ENCODE measurements around the gene EHD4.

EHD4 gene

DNA sequence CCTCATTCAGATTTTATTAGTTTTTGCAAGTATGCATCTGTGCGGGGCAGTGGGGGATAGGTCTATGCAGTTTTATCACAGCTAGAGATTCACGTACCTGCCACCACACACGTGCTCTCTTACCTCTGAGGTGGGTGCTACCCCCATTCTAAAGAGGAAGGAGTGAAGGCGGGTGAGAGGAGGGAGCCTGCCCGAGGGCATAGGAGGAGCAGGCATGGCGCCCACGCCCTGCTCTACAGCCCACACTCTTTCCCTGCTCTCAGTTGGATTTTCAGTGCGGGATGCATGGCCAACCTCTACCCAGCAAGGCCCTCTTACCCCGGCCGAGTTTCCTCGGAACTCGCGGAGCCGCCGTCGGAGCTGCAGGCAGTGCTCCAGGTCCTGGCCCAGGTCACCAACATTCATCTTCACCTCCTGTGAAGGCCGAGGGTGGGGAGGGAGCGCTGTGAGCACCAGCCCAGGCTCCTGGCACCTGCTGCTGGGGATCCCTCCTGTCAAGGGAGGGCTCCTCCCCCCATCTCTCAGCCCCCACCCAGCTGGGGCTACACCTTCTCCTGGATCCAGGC, 106.8 kb downstream of the EHD4 start:
- DNase-seq (ENCODE audit: low read depth in 2 of 3, low spot score in 2 of 3), result no peak

DNA sequence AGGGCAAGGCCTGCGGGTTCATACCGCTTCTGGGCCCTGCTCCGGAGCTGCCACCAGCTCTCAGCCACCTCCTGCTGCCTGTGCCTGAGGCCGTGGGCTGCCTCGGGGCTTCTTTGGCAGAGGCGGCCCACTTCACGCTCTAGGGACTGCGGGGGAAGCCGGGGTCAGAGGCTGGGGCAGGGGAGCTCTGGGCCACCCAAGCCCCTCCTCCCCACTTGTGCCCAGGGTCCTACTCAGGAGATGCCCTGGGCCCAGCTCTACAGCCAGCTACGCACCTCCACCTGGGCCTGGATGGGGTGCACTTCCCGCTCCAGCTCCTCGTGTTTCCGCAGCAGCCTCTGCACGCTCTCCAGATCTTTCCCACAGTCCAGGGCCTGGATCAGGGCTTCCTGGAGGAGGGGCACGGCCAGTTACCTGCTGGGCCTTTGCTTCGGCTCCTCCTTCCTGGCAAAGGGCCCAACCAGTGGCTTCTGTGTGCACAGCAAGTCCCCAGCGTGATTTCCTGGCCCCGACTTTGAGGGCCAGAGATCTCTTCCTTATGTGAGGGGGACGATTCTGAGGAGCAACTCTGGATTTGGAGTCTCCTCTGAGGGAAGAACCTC, 109.7 kb downstream of the EHD4 start:
- DNase-seq (ENCODE audit: low read depth in 2 of 3, low spot score in 2 of 3), result no peak

DNA sequence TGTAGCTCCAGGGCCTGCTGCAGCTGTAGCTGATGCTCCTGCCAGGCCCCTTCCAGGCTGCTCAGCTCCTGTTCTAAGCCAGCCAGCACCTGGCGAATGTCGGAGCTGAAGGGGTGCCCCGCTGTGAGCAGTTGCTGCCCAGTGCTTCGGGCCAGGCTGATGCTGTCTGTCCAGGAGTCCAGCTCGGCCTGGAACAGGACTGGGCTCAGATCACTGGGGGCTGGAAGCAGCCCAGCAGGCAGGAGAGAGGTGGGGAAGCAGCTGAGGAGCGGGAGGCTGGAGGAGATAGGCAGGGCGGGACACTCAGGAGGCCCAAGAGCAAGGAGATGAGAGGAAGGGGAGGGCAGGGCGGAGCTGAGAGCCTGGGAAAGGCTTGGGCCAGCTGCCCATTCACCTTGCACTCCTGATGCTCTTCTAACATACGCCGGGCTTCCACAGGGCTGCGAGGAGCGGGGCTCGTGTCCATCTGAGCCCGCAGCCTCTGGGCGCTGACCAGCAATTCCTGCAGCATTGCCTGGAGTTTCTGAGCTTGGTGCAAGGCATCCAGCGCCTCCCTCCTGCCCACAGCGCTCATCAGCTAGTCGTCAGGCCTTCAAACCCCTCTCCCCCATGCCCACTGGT, 110.5 kb downstream of the EHD4 start:
- DNase-seq (ENCODE audit: low read depth in 2 of 3, low spot score in 2 of 3), result no peak

DNA sequence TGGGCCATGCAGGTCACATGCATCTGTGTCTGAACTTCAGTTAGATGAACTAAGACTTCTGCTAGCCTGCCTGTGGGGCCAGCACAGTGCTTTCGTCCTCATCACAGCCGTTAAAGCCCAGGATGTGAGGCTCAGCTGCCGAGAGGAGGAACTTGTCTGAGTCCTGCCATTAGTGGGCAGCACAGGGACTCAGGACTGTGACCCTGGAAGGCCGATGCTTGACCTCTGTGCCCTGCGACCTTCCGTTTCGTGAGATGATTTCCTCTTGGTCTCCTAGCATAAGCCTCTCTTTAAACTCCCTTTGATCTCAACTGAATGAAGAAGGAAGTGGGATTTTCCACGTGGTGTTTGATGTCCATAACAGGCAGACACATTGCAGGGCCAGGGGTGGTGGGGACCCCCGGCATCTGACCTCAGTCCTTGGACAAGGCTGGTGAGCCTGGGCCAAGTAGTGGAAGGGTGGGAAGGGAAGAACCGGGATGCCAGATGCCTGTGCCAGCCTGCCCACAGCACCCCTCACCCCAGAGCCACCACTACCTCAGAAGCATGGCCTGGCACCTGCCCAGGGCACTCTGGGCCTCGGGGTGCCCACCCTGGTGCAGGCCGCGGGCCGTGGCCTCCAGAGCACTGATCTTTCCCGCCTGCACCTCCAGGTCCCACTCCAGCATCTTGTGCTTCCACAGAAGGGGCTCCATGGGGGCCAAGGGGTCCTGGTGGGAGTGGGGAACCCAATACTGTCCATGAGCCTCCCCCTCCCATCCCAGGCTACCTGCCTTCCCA, 112.1 kb downstream of the EHD4 start:
- no peak for DNase-seq (ENCODE audit: low read depth in 2 of 3, low spot score in 2 of 3)

DNA sequence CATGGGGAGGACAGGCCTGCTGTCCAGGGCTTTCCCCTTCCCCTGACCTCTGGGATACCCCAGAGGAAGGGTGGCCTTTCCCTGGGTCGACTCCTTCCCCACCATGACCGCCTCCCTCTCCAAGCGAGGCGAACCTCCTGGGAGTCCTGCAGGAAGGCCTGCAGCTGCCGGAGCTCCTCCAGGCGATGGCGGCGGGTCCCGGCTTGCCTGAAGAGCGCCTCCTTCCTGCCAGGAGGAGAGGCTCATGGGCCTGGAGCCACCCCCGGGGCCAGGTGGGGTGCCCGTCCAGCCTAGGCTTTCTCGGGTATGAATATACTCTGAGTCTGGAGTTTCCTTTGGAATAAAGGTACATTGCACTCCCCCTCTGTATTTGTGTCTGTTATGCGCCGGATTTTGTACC, 113.6 kb downstream of the EHD4 start:
- no peak for DNase-seq (ENCODE audit: low read depth in 2 of 3, low spot score in 2 of 3)

DNA sequence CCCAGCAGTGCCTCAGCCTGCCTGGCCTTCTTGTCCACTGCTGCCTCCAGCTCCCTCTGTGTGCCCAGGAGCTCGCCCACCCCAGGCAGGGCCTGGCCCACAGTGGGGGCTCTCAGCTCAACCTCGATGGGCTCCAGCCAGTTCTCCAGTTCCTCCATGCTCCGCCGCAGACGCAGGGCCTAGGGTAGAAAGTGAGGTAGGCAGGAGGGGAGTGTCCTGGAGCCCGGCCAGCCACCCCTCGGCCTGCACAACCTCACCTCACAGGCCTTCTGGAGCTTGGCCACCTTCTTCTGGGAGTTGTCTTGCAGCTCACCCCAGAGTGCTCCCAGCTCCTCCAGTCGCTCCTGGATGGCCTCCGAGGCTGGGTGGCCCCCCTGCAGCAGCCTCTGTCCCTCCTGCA, 115.0 kb downstream of the EHD4 start:
- no peak for DNase-seq (ENCODE audit: low read depth in 2 of 3, low spot score in 2 of 3)

DNA sequence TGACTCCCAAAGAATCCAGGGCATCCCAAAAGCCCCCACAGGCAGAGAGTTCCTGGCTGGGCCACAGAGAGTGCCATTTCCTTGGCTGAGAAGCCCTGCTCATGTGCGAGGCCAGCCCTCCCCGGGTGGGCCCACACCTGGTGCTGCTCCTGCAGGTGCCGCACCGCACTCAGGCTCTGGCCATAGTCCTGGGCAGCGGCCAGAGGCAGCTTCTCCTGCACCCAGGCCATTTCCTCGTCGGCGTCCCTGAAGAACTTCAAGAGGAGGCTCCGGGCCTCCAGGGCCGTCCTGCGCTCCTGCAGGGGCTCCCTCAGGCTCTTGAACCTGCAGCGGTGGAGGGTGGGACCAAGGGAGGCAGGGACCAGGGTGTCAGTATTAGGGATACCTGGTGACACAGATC, 115.6 kb downstream of the EHD4 start:
- DNase-seq (ENCODE audit: low read depth in 2 of 3, low spot score in 2 of 3), result no peak

DNA sequence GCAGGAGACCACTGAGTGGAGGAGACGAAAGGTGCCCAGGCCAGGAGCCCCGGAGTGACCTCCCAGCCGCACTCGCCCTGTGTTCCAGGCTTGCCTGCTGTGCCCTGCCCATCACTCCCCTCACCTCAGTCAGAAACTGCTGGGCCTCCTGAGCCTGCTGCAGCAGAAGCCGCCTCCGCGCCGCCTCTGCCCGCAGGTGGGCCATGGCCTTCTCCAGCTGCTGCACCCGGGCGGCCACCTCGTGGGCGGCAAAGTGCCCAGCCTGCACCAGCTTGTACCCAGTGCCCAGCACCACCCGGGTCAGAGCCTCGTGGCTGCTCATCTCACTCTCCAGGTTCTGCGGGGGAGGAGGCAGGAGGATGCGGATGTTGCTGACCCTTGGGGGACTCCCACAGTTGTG, 116.1 kb downstream of the EHD4 start:
- no peak for DNase-seq (ENCODE audit: low read depth in 2 of 3, low spot score in 2 of 3)

DNA sequence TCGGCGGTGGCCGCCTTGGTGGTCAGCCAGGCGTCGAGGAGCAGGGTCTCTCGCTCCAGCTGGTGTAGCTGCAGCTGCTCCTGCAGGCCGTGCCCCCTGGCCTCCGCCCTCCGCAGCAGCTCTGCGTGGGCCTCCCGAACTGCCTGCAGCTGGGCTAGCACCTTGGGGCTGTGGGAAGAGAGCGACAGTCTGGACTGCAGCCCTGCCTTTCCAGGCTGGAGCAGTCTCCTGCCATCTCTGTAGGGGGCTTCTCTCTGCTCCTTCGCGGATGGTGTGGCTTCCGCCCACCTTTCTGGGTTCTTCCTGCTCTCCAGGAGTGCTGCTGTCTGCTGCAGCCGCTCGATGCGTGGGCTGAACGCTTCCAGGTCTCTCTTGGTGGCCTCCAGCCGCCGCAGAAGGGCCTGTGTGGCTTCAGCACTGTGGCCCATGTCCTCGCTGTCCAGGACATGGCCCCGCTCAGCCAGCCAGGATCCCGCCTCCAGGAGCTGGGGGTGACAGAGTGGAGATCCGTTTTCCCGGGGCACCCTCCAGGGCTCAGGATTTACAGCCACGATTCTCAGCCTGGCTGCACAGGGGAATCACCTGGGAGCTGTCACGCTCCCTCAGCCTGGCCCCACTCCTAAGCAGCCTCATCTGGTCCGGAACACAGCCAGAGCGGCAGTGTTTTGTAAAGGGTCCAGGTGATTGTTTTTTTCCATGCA, 116.9 kb downstream of the EHD4 start:
- DNase-seq (ENCODE audit: low read depth in 2 of 3, low spot score in 2 of 3), result no peak

DNA sequence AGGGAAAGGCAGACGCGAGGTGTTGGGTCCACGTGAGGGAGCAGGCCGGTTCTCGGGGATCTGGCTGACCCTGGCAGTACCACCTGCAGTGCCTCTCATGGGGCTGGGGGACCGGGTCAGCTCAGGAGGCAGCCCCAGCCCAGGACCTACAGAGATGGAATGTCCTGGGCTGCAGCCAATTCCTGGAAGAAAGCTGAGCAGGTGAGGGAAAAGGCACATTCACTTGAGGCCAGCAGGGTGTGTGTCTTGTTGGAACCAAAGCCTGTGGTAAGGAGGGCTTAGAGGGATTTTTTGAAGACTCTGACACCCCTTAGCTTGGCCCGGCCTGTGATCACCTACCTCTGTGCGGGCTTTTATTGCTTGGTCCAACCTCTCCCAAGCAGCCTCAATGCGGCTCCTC, 117.9 kb downstream of the EHD4 start:
- no peak for DNase-seq (ENCODE audit: low read depth in 2 of 3, low spot score in 2 of 3)

DNA sequence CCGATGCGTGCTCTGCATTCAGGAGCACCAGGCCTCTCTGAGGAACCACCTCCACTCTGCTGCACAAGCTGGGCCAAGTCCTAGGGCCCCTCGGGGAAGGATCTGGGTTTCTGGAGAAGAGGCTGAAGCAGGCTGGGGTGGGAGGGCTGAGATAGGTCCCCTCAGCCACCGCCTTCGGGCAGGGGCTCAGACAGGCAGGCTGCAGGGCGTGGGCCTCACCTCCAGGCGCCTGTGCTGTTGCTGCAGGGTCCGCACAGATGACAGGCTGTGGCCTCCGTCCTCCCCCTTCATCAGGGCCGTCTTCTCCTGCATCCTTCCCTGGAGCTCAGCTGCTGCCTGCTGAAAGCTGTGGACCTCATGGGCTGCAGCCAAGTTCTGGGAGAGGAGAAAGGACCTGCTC, 118.5 kb downstream of the EHD4 start:
- DNase-seq (ENCODE audit: low read depth in 2 of 3, low spot score in 2 of 3), result no peak

DNA sequence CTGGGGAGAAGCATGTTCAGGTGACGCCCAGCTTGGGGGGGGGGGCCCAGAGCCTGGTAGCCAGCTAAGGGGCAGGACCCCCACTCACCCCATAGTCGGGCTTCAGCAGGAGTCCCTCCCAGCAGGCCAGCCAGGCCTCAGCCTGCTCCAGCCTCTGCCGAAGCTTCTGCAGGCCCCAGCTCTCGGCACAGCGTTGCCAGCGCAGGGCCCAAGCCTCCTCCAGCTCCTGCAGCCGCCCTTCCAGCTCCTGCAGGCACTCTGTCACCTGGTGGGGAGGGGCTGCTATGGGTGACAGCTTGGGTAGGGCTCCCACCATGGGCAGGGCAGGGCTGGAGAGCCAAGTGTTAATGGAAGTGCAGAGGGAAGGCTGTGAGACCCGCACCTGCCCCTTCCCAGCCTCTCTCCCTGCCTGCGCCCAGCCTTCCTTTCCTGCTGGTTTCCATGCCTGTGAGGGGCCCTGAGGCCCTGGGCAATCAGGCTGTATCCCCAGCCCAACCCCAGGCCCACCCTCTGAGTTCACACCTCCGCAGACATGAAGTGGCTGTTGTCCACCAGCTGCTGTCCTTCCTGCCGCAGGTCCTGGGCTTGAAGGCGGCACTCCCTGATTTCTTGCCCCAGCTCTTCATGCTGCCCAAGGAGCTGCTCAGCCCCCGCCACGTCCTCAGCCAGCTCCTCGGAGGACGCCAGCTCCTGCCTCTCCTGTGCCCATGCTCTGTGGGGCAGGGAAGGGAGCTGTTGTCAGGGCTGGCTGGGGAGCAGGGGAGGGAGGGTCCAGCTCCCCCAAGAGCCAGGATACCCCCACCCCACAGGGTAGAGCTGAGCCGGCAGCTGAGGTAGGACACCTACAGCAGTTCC, 119.4 kb downstream of the EHD4 start:
- no peak for DNase-seq (ENCODE audit: low read depth in 2 of 3, low spot score in 2 of 3)

DNA sequence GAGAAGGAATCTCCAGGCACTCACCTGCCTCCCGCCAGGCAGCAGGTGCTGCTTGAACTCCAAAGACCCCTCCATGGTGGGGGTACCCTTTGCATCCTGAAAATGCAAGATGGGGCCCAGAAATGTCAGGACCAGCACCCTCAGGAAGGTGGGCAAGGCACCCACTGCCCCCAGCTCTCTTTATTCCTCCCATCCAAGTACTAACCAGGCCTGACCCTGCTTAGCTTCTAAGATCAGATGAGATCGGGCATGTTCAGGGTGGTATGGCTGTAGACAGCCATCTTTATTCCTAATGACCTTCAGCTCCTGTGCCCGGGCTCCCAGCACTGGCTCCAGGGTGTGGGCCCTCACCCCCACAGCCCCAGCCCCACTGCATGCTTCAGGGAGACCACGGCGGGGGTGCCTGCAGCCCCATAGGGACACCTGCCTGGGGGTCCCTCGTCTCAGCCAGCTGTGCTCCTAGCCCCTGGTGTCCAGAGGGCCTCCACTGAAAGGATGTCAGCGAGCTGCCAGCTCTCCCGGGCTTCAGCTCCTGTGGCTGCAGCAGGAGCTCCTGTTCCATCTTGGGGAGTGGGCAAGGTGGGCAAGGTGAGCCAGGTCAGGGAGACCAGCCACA, 120.5 kb downstream of the EHD4 start:
- no peak for DNase-seq (ENCODE audit: low read depth in 2 of 3, low spot score in 2 of 3)

DNA sequence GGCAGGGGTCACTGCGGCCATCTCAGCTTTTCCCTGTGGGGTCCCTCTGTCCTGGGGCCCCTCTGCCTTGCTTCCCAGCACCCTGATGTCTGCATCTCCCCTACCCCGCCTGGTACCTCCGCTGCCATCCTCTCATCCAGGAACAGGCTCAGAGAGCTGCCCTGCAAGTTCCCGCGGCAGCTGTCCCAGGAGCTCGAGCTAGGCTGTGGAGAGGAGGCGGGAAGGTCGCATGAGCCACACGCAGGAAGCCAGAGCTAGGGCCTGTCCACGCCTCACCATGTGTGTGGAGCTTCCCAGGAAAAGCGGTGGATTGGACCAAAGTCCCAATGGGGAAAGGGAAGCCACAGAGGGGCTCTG, 121.2 kb downstream of the EHD4 start:
- DNase-seq (ENCODE audit: low read depth in 2 of 3, low spot score in 2 of 3), result no peak

DNA sequence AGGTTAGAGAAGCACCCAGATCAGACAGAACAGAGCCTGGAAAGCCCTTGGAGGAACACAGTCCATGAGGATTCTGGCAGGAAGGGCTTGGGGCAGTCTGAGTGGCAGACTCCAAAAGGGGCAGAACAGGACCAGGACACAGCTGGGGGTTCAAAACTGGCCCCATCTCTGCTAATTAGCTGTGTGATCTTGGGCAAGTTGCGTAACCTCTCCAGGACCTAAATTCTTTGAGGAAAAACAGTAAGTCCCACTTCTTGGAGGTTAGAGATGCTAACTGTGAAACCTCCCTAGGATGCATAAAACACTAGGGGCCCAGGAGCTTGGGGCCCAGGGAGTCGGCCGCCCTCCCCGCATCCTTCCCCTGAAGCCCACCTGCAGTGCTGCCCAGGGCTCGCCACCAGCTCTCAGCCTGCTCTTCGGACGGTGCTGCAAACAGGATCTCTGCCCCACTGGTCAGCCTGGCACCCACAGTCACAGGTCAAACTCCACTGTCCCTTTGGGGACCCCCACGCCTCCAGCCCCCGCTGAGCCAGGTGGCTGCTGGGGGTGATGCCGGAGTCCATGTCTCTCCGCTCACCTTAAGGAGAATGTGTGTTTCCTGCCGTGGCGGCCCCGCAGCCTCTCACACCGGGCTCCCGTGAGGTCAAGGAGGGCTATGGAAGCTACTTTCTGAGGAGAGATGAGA, 121.7 kb downstream of the EHD4 start:
- DNase-seq (ENCODE audit: low read depth in 2 of 3, low spot score in 2 of 3), result no peak

DNA sequence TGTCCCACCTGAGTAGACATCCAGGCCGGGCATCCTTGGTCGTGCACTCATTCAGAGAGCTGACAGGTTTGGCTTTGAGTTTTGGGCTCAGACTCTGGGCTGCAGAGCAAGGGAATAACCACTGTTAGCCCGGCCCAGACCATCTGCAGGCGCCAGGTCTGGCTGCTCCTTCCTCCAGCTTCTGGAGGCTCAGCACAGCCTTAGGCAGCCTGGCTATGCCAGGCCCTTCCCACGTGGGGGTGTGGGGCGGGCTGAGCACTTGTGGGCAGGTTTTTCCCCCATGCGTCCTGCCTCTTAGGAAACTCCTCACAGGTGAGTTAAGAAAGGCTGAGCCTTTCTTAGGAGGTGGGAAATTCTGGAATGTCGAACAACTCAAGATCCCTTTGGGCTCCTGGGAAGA, 122.5 kb downstream of the EHD4 start:
- no peak for DNase-seq (ENCODE audit: low read depth in 2 of 3, low spot score in 2 of 3)

DNA sequence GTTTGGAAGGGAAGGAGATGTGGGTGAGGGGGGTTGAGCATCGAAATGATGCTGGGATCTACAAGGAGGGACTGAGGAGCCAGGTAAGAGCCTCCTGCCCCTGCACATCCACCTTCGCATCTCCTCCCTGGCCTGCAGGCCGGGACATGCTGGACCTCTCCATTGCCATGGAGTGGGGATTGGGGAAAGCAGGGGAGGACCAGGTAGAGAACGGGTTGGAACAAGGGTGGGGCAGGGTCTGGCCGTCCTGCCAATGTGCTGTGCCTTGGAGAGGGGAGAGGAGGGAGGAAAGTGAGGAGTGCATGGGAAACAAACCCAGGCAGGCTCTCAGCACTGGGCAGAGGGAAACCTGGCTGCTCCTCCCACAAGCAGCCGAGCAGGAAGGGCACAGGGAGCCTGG, 123.2 kb downstream of the EHD4 start:
- DNase-seq (ENCODE audit: low read depth in 2 of 3, low spot score in 2 of 3), result no peak

DNA sequence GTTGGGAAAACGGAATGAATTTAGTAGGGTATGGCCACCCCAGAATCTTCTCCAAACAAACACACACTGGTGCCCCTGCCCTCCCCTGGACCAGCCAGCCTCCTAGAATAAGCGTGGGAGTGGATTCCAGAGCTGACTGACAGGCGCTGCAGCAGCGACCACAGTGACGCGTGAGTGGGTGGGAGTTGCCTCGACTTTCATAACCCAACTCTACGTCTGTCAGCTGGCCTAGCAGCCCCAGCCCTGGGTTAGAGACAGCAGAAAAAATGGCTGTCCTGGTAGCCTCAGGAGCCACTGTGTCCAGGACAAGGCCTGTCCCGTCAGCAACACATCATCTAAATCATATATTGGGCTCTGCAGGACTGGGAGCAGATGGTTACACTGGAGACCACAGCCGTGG, 123.7 kb downstream of the EHD4 start:
- DNase-seq (ENCODE audit: low read depth in 2 of 3, low spot score in 2 of 3), result peak in 1 of 3 experiments; percentile 30

DNA sequence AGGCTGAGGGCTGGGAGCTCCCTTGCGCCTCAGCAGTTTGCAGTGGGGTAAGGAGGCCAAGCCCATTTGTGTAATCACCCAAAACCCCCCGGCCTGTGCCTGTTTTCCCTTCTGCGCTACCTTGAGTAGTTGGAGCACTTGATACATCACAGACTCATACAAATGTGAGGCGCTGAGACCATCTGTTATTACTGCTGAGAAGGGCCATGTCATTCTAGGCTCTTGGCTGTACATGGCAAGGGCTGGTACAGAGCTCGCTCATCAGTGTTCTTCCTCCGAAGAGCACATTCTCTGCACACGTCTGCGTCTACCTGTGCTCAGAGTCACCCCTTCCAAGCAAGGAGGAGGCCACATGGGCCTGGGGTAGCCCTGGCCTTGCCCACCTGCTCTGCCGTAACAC, 124.4 kb downstream of the EHD4 start:
- DNase-seq (ENCODE audit: low read depth in 2 of 3, low spot score in 2 of 3), result no peak

DNA sequence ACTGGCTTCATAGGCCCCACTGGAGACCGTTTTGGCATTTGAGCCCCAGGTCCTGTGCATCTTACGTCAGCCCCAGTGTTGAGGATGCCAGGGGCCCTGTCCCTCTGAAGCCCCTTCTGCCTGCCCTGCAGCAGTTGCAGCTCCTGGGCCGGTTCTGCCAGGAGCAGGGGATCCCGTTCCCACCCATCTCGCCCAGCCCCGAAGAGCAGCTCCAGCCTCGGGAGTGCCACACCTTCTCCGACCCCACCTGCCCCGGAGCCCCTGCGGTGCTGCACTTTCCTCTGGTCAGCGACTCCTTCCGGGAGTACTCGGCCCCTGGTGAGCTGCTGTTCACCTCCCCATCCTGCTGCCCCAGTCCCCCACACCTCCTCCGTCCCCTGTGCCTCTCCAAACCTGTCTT, 125.2 kb downstream of the EHD4 start:
- DNase-seq (ENCODE audit: low read depth in 2 of 3, low spot score in 2 of 3), result no peak

Measured in activated CD8-positive, alpha-beta memory T cell treated with anti-CD3 and anti-CD28 coated beads for 48 hours (primary cell).